Measurements from ENCODE around the gene TMEM255B. TPM values are rescaled to one million over a fixed set of nuclear protein-coding genes. Genes with fewer than 3 reads are reported as not detected.

The TMEM255B gene
- total and polyA plus RNA-seq, 2 donors (not counting 3 experiments of a cell fraction or from before 2014, with no cell fraction given): 105 to 121 TPM

GRCh38 chr13:113748101-113748861 lies 10.7 kb upstream of the TMEM255B start:
- no peaks in the 10 kb centered on the region for H3K4me1 ChIP-seq (ENCODE audit: control insufficient read depth, extremely low read depth, insufficient read depth, low read length)
- no peaks in the 10 kb centered on the region for H3K9me3 ChIP-seq (replicated peaks; ENCODE audit: control insufficient read depth, insufficient read depth, low read length)
- DNase-seq (ENCODE audit: low read depth, low spot score): no peak
- no peak overlapping the region for H3K27ac ChIP-seq (ENCODE audit: insufficient read depth, low read depth, low read length)
- no peak for FAIRE-seq
- H3K27me3 ChIP-seq (ENCODE audit: control insufficient read depth in 2 of 2, insufficient read depth in 2 of 2, low read length in 2 of 2): no peaks in the 10 kb centered on the region
- ChIA-PET CTCF (no interaction called here), POLR2A (no interaction called here)
- intact Hi-C loops (cut with micrococcal nuclease): no loop called here
- dilution Hi-C loops (cut with MboI; ENCODE audit: extremely low pct_ligation_motif_present, low sequenced_read_pairs): no loop called here
- H2AFZ ChIP-seq (ENCODE audit: low read depth, low read length): no peak overlapping the region
- TF ChIP-seq POLR2A (IDR thresholded peaks at IDR 0.05; ENCODE audit: low read depth, low read length): no peak
- no peak for TF ChIP-seq EZH2 (IDR thresholded peaks at IDR 0.05; ENCODE audit: borderline replicate concordance, low read depth, low read length, severe bottlenecking)
- TF ChIP-seq CTCF (IDR thresholded peaks at IDR 0.05; ENCODE audit: extremely low read depth in 1 of 2, insufficient read depth in 1 of 2, low read depth in 1 of 2, low read length in 2 of 2): no peak
- no peak for TF ChIP-seq POLR2AphosphoS5 (IDR thresholded peaks at IDR 0.05; ENCODE audit: insufficient read depth, low read depth, low read length)
- TF ChIP-seq GATA2 (IDR thresholded peaks at IDR 0.05; ENCODE audit: insufficient read depth, insufficient read length, low read depth, low read length): no peak
- no peak for TF ChIP-seq MAX (IDR thresholded peaks at IDR 0.05; ENCODE audit: insufficient read depth, insufficient read length)
- no peak for TF ChIP-seq JUN (IDR thresholded peaks at IDR 0.05; ENCODE audit: borderline replicate concordance, insufficient read depth, insufficient read length, low read depth)
- no peak for TF ChIP-seq MYC (IDR thresholded peaks at IDR 0.05; ENCODE audit: low read depth, low read length)
- no peak for TF ChIP-seq FOS (IDR thresholded peaks at IDR 0.05; ENCODE audit: borderline replicate concordance, insufficient read depth, low read length)
- H4K20me1 ChIP-seq (replicated peaks; ENCODE audit: control insufficient read depth, extremely low read depth, insufficient read depth, low read length): no peaks in the 10 kb centered on the region
- H3K9me1 ChIP-seq (replicated peaks; ENCODE audit: control insufficient read depth, extremely low read depth, insufficient read depth, low read length): no peaks in the 10 kb centered on the region
- H3K79me2 ChIP-seq (ENCODE audit: control insufficient read depth, insufficient read depth, low read length): no peaks in the 10 kb centered on the region
- H3K36me3 ChIP-seq (ENCODE audit: control insufficient read depth in 2 of 2, extremely low read depth in 1 of 2, insufficient read depth in 2 of 2, low read length in 2 of 2): no peaks in the 10 kb centered on the region
- no peak overlapping the region for H3K9ac ChIP-seq (replicated peaks; ENCODE audit: extremely low read depth, insufficient read depth, low read length)
- no peak overlapping the region for H3K4me3 ChIP-seq (replicated peaks in 1 of 3; ENCODE audit: insufficient read depth in 1 of 3, low read depth in 1 of 3, low read length in 3 of 3)
- H3K4me2 ChIP-seq (ENCODE audit: insufficient read depth, low read length): no peak overlapping the region
- no TSS peak for BruUV-seq (replicated peaks)
